Right atrium auricular region (tissue), 2 donors: ENCODE measurements around the gene HELZ. TPM values are rescaled to one million over a fixed set of nuclear protein-coding genes. Genes with fewer than 3 reads are reported as not detected.
"Not testable (repeated sequence)": the region's sequence is repeated elsewhere in the genome, so short reads cannot be mapped to it uniquely, and the experiment has no call there.

Source experiments
- DNase-seq: peaks from one replicate; pipeline ENCODE4 v3.0.0-alpha.2; 2019; ENCODE audit warnings: low spot score
- H3K27ac ChIP-seq, 2 donors: fragments of 200-600 bp; sonication (generic); 1 replicate in 1 of 2; 2 replicates in 1 of 2; pipeline ENCODE4 v1.5.1; 2016 to 2019
- H3K27me3 ChIP-seq, 2 donors: fragments of 200-600 bp; sonication (generic); one replicate each; pipeline versions ENCODE4 v1.5.1 to v1.6.0; 2017 to 2019
- H3K36me3 ChIP-seq: fragments of 200-600 bp; sonication (generic); one replicate; pipeline ENCODE4 v1.5.1; 2016
- H3K4me1 ChIP-seq, 2 donors: fragments of 200-600 bp; sonication (generic); one replicate each; pipeline versions ENCODE4 v1.5.1 to v1.6.0; 2017 to 2019
- H3K4me3 ChIP-seq, 2 donors: fragments of 200-600 bp; sonication (generic); 1 replicate in 1 of 2; 2 replicates in 1 of 2; pipeline ENCODE4 v1.5.1; 2017 to 2019; ENCODE audit warnings: mild to moderate bottlenecking in 1 of 2, moderate library complexity in 1 of 2
- H3K9me3 ChIP-seq, 2 donors: fragments of 200-600 bp; sonication (generic); one replicate each; pipeline ENCODE4 v1.5.1; 2019
- total RNA-seq, 2 donors: library from RNA; depleted of rRNA; stranded (reverse); fragments of >200 nt; gene quantifications; one replicate each; pipeline ENCODE4 v1.1.0, GENCODE V29; 2016
- TF ChIP-seq, protein P1 (sequence below), 2 donors: fragments of 200-600 bp; sonication (generic); IDR thresholded peaks; one replicate each; pipeline ENCODE4 v1.5.1; 2019; ENCODE audit warnings: antibody characterized with exemption in 2 of 2

The HELZ gene
- total RNA-seq, 2 donors from 2014 or later, result 25.2 to 29.1 TPM

DNA sequence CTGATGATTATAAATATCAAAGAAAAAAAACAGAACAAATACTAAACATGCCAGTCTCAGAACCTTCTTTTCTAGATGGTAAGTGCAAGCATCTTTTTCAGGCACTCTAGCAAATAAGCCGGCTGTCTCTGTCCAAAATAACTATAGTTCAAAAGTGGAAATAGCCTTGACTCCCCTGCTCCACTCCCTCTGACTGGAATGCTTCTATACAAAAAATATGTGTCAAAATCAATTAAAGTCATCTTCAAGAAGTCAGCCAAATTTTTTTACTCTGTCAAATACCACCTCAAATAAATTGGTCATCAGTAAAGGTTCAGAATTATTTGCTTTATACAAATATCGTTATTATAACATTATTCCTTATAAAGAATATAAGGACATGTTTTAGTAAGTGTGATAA lies 117.1 kb downstream of the HELZ start:
- no peak for DNase-seq
- H3K4me3 ChIP-seq, result no peak overlapping the region
- H3K27me3 ChIP-seq, result no peaks in the 10 kb centered on the region
- TF ChIP-seq, protein P1, sequence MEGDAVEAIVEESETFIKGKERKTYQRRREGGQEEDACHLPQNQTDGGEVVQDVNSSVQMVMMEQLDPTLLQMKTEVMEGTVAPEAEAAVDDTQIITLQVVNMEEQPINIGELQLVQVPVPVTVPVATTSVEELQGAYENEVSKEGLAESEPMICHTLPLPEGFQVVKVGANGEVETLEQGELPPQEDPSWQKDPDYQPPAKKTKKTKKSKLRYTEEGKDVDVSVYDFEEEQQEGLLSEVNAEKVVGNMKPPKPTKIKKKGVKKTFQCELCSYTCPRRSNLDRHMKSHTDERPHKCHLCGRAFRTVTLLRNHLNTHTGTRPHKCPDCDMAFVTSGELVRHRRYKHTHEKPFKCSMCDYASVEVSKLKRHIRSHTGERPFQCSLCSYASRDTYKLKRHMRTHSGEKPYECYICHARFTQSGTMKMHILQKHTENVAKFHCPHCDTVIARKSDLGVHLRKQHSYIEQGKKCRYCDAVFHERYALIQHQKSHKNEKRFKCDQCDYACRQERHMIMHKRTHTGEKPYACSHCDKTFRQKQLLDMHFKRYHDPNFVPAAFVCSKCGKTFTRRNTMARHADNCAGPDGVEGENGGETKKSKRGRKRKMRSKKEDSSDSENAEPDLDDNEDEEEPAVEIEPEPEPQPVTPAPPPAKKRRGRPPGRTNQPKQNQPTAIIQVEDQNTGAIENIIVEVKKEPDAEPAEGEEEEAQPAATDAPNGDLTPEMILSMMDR (IDR thresholded peaks at IDR 0.05), result no peak
- peaks cover 21% of the 10 kb centered on the region for H3K36me3 ChIP-seq
- no peak overlapping the region for H3K27ac ChIP-seq
- no peaks in the 10 kb centered on the region for H3K4me1 ChIP-seq
- no peaks in the 10 kb centered on the region for H3K9me3 ChIP-seq

DNA sequence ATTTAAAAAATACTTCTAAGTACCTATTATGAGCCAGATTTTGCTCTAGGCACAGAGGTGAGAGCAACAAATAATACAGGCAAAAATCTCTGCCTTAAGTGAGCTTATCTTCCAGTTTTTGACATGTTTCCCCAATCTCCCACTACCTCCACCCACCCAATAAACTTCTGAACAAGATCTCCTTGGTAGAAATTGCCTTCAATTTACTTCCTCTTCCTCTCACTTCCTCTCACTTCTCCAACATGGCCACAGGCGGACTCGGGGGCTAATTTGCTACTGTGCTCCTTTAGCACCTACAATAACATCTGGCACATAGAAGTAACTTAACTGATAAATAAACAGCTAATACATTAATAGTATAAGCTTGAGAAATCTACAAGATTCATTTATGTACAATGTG lies 118.0 kb downstream of the HELZ start:
- Histone ChIP-seq H3K27me3 (no peaks in the 10 kb centered on the region), H3K27ac (no peak overlapping the region), H3K9me3 (no peaks in the 10 kb centered on the region), H3K36me3 (peaks cover 30% of the 10 kb centered on the region), H3K4me3 (no peak overlapping the region), H3K4me1 (no peaks in the 10 kb centered on the region)
- no peak for DNase-seq
- TF ChIP-seq, protein P1 (IDR thresholded peaks at IDR 0.05), result no peak

DNA sequence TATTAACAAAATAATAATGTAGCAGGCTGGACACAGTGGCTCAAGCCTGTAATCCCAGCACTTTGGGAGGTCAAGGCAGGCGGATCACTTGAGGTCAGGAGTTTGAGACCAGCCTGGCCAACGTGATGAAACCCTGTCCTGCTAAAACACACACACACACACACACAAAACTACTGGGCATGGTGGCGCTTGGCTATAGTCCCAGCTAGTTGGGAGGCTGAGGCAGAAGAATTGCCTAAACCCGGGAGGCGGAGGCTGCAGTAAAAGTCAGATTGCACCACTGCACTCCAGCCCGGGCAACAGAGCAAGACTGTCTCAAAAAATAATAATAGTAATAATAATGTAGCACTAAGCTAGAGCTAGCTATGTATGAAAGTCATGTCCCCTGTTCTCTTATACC lies 118.5 kb downstream of the HELZ start:
- H3K4me3 ChIP-seq, H3K4me1 ChIP-seq, DNase-seq, H3K27ac ChIP-seq, H3K27me3 ChIP-seq, H3K9me3 ChIP-seq: not testable (repeated sequence)
- peaks cover 30% of the 10 kb centered on the region for H3K36me3 ChIP-seq

DNA sequence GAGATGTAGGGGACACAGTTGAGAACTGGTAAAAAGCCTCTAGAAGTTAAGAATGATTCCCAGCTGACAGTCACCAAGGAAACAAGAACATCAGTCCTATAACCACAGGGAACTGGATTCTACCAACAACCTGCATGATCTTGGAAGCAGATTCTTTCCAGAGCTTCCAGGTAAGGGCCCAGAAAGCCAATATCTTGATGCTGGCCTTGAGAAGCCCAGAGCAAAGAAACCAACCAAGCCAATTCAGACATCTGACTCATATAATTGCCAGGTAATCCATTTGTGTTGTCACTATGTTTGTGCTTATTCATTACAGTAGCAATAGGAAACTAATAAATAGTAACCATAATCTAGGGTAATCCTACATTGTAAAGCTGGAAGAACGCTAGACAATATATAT lies 119.1 kb downstream of the HELZ start:
- Histone ChIP-seq H3K4me3 (no peak overlapping the region), H3K36me3 (peaks cover 30% of the 10 kb centered on the region), H3K9me3 (no peaks in the 10 kb centered on the region), H3K27me3 (no peaks in the 10 kb centered on the region), H3K4me1 (no peaks in the 10 kb centered on the region), H3K27ac (no peak overlapping the region)
- TF ChIP-seq, protein P1 (IDR thresholded peaks at IDR 0.05), result no peak
- DNase-seq, result no peak

DNA sequence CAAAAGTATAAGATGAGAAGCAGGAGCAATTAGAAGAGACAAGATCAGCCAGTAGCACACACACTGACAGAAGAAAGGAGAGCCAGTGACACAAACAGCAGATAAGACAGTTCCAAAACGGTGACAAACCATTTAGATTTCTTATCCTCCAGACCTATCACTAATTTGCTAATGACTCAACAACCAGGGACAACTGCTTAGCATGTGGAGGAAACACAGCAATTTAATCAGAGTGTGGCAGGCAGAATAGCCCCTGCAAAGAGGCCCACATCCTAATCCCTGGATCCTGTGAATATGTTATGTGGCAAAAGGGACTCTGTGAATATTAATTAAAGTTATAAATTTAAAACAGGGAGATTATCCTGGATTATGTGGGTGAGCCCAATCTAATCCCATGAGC lies 119.6 kb downstream of the HELZ start:
- Histone ChIP-seq H3K27ac (no peak overlapping the region), H3K4me1 (no peaks in the 10 kb centered on the region), H3K9me3 (no peaks in the 10 kb centered on the region), H3K4me3 (no peak overlapping the region), H3K36me3 (peaks cover 32% of the 10 kb centered on the region), H3K27me3 (no peaks in the 10 kb centered on the region)
- TF ChIP-seq, protein P1 (IDR thresholded peaks at IDR 0.05), result no peak
- DNase-seq, result no peak

DNA sequence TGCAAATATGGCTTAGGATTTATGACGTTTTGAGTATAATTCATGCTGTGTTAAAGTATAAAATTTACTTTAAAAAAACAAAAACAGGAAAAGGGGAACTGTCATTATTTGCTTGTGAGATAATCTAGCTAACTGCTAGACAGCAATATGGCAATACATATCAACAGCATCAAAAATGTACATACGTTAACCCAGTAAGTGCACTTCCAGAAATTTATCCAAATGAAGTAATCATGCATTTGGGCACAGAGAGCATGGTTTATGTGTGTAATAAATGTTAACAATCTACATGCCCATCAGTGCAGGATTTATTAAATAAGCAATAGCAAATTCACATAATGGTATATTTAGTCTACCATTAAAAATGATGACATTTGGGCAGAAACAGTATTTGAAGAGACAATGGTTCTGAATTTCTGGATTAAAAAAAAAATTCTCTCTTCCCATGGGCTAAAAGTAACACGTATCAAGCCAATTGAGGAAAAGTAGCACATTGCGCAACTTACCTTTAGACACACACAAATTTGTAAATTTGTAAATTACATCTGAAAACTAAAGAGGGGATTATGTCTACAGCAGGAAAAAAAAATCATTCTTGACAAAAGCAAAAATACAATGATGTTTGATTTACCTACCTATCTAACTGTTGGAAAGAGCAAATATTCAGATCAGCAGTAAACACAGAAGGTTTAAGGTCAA lies 120.4 kb downstream of the HELZ start:
- Histone ChIP-seq H3K9me3 (no peaks in the 10 kb centered on the region), H3K4me1 (no peaks in the 10 kb centered on the region), H3K27ac (no peak overlapping the region), H3K4me3 (no peak overlapping the region), H3K27me3 (no peaks in the 10 kb centered on the region), H3K36me3 (peaks cover 39% of the 10 kb centered on the region)
- TF ChIP-seq, protein P1 (IDR thresholded peaks at IDR 0.05), result no peak
- DNase-seq, result no peak
